SK-N-SH treated with all-trans-retinoic acid at 6 μM for 48 hours (cell line): ENCODE results near the gene CCL18.
"Not testable (repeated sequence)": the region's sequence is repeated elsewhere in the genome, so short reads cannot be mapped to it uniquely, and the experiment has no call there.

Experiments used
- ATAC-seq: fragments of 200-7000 bp; cut with Tn5 transposase; 3 replicates; pipeline ENCODE4 v1.9.1; 2020; ENCODE audit warnings: mild to moderate bottlenecking, moderate library complexity
- ARNTL ChIP-seq: fragments of 450-650 bp; formaldehyde crosslinking; IDR thresholded peaks from 2 replicates; pipeline ENCODE4 v1.5.0; 2020; ENCODE audit warnings: low read depth, mild to moderate bottlenecking, moderate library complexity, borderline replicate concordance
- BACH2 ChIP-seq: fragments of 250-450 bp; sonication (Bioruptor Pico); IDR thresholded peaks from 2 replicates; pipeline ENCODE4 v1.9.0; 2021; ENCODE audit warnings: mild to moderate bottlenecking, borderline replicate concordance
- CREB5 ChIP-seq: fragments of 250-450 bp; sonication (Bioruptor Pico); IDR thresholded peaks from 2 replicates; pipeline ENCODE4 v1.5.1; 2020; ENCODE audit warnings: low read depth, mild to moderate bottlenecking, moderate library complexity
- CSDC2 ChIP-seq: fragments of 250-450 bp; sonication (Bioruptor Pico); IDR thresholded peaks from 2 replicates; pipeline ENCODE4 v1.5.0; 2020; ENCODE audit warnings: mild to moderate bottlenecking, moderate library complexity
- CSRNP3 ChIP-seq: fragments of 250-450 bp; sonication (Bioruptor Pico); IDR thresholded peaks from 2 replicates; pipeline ENCODE4 v1.5.1; 2021; ENCODE audit warnings: mild to moderate bottlenecking, moderate library complexity
- ESRRG ChIP-seq: fragments of 250-450 bp; sonication (Bioruptor Pico); IDR thresholded peaks from 2 replicates; pipeline ENCODE4 v1.6.1; 2021; ENCODE audit warnings: mild to moderate bottlenecking
- ISL1 ChIP-seq: fragments of 250-450 bp; sonication (Bioruptor Pico); IDR thresholded peaks from 2 replicates; pipeline ENCODE4 v2.1.2; 2022; ENCODE audit warnings: mild to moderate bottlenecking, moderate library complexity
- PATZ1 ChIP-seq: fragments of 250-450 bp; sonication (Bioruptor Pico); IDR thresholded peaks from 2 replicates; pipeline ENCODE4 v1.8.0; 2020; ENCODE audit warnings: mild to moderate bottlenecking, moderate library complexity, borderline replicate concordance
- POU6F1 ChIP-seq: fragments of 250-450 bp; sonication (Bioruptor Pico); IDR thresholded peaks from 2 replicates; pipeline ENCODE4 v1.8.0; 2021; ENCODE audit warnings: low read depth, mild to moderate bottlenecking, moderate library complexity, borderline replicate concordance
- PPARA ChIP-seq: fragments of 250-450 bp; sonication (Bioruptor Pico); IDR thresholded peaks from 2 replicates; pipeline ENCODE4 v1.5.0; 2020; ENCODE audit warnings: mild to moderate bottlenecking, borderline replicate concordance
- RARB ChIP-seq: fragments of 250-450 bp; sonication (Bioruptor Pico); IDR thresholded peaks from 2 replicates; pipeline ENCODE4 v1.8.0; 2021; ENCODE audit warnings: mild to moderate bottlenecking, moderate library complexity
- SNAI2 ChIP-seq: fragments of 250-450 bp; sonication (Bioruptor Pico); IDR thresholded peaks from 2 replicates; pipeline ENCODE4 v1.5.0; 2020; ENCODE audit warnings: mild to moderate bottlenecking, moderate library complexity
- TCF4 ChIP-seq: fragments of 250-450 bp; sonication (Bioruptor Pico); IDR thresholded peaks from 2 replicates; pipeline ENCODE4 v1.8.0; 2021; ENCODE audit warnings: mild to moderate bottlenecking, moderate library complexity, borderline replicate concordance
- TOX ChIP-seq: fragments of 250-450 bp; sonication (Bioruptor Pico); IDR thresholded peaks from 2 replicates; pipeline ENCODE4 v1.8.0; 2021; ENCODE audit warnings: mild to moderate bottlenecking, moderate library complexity, borderline replicate concordance
- ZC3H10 ChIP-seq: fragments of 250-450 bp; sonication (Bioruptor Pico); IDR thresholded peaks from 2 replicates; pipeline ENCODE4 v1.5.1; 2021; ENCODE audit warnings: mild to moderate bottlenecking, moderate library complexity
- ZFP30 ChIP-seq: fragments of 450-650 bp; formaldehyde crosslinking; IDR thresholded peaks from 2 replicates; pipeline ENCODE4 v1.5.0; 2022; ENCODE audit warnings: mild to moderate bottlenecking, moderate library complexity
- ZNF565 ChIP-seq: fragments of 450-650 bp; formaldehyde crosslinking; conservative IDR thresholded peaks from 2 replicates; pipeline ENCODE4 v1.5.0; 2020; ENCODE audit warnings: low read depth, mild to moderate bottlenecking, moderate library complexity
- ZNF70 ChIP-seq: fragments of 450-650 bp; formaldehyde crosslinking; IDR thresholded peaks from 2 replicates; pipeline ENCODE4 v1.5.0; 2020; ENCODE audit warnings: mild to moderate bottlenecking, moderate library complexity
- ZNF8 ChIP-seq: fragments of 450-650 bp; formaldehyde crosslinking; IDR thresholded peaks from 2 replicates; pipeline ENCODE4 v1.5.0; 2020; ENCODE audit warnings: mild to moderate bottlenecking, moderate library complexity
- TF ChIP-seq, protein P1 (sequence below): fragments of 250-450 bp; sonication (Bioruptor Pico); IDR thresholded peaks from 2 replicates; pipeline ENCODE4 v1.5.0; 2020; ENCODE audit warnings: mild to moderate bottlenecking, moderate library complexity

Gene CCL18

DNA sequence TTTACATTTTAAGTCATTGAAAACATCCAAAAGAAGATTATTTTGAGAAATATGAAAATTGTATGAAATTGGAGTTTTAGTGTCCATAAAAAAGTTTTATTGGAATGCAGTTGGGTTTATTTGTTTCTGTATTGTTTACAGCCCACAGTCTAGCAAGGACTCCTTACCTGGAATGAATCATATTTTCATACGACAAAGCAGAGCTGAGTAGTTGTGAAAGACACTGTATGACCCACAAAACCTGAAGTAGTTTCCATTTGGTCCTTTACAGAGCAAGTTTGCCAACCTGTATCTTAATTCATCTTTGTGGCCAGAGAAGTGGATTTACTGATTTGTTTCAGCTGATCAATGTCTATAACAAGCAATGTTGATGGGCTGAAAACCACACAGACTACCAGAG is 10.3 kb downstream of the CCL18 start:
- ATAC-seq, result no peak
- no peak for TF ChIP-seq PPARA
- no peak for TF ChIP-seq ZC3H10 (CRISPR knock-in tag)
- no peak for TF ChIP-seq RARB (CRISPR knock-in tag)
- no peak for TF ChIP-seq CSDC2 (CRISPR knock-in tag)
- no peak for TF ChIP-seq ZFP30 (CRISPR knock-in tag)
- no peak for TF ChIP-seq SNAI2 (CRISPR knock-in tag)
- TF ChIP-seq CSRNP3 (CRISPR knock-in tag), result no peak
- no peak for TF ChIP-seq CREB5 (CRISPR knock-in tag)
- TF ChIP-seq, protein P1, sequence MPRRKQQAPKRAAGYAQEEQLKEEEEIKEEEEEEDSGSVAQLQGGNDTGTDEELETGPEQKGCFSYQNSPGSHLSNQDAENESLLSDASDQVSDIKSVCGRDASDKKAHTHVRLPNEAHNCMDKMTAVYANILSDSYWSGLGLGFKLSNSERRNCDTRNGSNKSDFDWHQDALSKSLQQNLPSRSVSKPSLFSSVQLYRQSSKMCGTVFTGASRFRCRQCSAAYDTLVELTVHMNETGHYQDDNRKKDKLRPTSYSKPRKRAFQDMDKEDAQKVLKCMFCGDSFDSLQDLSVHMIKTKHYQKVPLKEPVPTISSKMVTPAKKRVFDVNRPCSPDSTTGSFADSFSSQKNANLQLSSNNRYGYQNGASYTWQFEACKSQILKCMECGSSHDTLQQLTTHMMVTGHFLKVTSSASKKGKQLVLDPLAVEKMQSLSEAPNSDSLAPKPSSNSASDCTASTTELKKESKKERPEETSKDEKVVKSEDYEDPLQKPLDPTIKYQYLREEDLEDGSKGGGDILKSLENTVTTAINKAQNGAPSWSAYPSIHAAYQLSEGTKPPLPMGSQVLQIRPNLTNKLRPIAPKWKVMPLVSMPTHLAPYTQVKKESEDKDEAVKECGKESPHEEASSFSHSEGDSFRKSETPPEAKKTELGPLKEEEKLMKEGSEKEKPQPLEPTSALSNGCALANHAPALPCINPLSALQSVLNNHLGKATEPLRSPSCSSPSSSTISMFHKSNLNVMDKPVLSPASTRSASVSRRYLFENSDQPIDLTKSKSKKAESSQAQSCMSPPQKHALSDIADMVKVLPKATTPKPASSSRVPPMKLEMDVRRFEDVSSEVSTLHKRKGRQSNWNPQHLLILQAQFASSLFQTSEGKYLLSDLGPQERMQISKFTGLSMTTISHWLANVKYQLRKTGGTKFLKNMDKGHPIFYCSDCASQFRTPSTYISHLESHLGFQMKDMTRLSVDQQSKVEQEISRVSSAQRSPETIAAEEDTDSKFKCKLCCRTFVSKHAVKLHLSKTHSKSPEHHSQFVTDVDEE (CRISPR knock-in tag), result no peak
- TF ChIP-seq BACH2 (CRISPR knock-in tag), result no peak
- no peak for TF ChIP-seq ARNTL

GRCh38 chr17:36081681-36082471 is 17.8 kb downstream of the CCL18 start:
- ATAC-seq, result not testable (repeated sequence)

GRCh38 chr17:36082482-36083120 is 18.5 kb downstream of the CCL18 start:
- ATAC-seq, result not testable (repeated sequence)

DNA sequence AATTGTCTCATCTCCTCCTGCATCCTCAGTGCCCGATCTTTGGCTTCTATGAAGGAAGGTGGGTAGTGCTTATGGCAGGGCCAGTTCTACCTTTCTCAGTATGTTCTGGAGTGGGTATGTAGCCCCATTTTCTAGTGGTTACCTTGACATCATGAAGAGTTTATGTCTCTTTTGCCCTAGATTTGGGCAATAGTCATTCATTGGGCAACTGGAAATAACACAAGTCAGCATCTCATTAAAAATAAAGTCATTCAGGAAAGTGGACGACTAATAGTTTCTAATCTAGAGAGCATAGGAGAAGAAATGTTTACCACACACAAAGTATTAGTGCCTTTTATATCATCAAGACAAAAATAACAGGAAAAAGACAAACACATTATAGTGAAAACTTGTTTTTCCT is 19.6 kb downstream of the CCL18 start:
- ATAC-seq, result not testable (repeated sequence)

DNA sequence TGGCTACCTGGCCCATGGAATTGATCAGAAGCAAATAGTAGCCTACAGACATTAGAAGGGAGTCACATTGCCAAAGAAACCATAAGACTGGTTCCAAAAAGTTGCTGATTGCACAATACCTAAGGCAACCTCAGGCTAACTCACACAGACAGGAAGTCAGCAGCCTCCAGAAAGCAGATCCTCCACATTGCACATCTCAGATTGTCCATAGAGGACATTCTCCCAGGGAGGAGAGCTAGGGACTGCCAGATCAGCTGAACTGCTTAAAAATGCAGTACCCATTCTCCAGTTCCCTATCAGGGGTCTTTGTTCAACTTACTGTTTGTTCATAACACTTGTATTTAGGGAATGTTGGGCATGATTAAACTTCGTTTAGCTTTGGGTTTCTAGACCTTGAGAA is 21.7 kb downstream of the CCL18 start:
- TF ChIP-seq TOX (CRISPR knock-in tag), result no peak
- TF ChIP-seq, protein P1 (CRISPR knock-in tag), result no peak
- no peak for TF ChIP-seq ESRRG (CRISPR knock-in tag)
- no peak for TF ChIP-seq ARNTL
- no peak for TF ChIP-seq ISL1 (CRISPR knock-in tag)
- TF ChIP-seq POU6F1 (CRISPR knock-in tag), result no peak
- no peak for TF ChIP-seq CSDC2 (CRISPR knock-in tag)
- TF ChIP-seq ZNF565 (CRISPR knock-in tag), result no peak
- no peak for TF ChIP-seq BACH2 (CRISPR knock-in tag)
- no peak for TF ChIP-seq TCF4 (CRISPR knock-in tag)
- TF ChIP-seq ZC3H10 (CRISPR knock-in tag), result no peak
- TF ChIP-seq ZNF70, result no peak
- TF ChIP-seq ZFP30 (CRISPR knock-in tag), result no peak
- no peak for TF ChIP-seq PATZ1 (CRISPR knock-in tag)
- TF ChIP-seq RARB (CRISPR knock-in tag), result no peak
- TF ChIP-seq ZNF8, result no peak
- ATAC-seq, result no peak
